Transverse colon (tissue), 4 donors: ENCODE measurements around the gene FNDC3B. TPM values are rescaled to one million over a fixed set of nuclear protein-coding genes. Genes with fewer than 3 reads are reported as not detected.

Experiments used
- DNase-seq: peaks from one replicate; pipeline ENCODE4 v3.0.0-alpha.2; 2019
- H3K27ac ChIP-seq, 4 donors: fragments of 200-600 bp; sonication (generic); 2 replicates each; pipeline ENCODE4 v1.5.1; 2016 to 2018; ENCODE audit warnings: inconsistent platforms in 4 of 4
- H3K27me3 ChIP-seq: fragments of 200-600 bp; sonication (generic); 2 replicates; pipeline ENCODE4 v1.5.1; 2017; ENCODE audit warnings: inconsistent platforms
- H3K36me3 ChIP-seq, 4 donors: fragments of 200-600 bp; sonication (generic); 2 replicates each; pipeline ENCODE4 v1.5.1; 2017 to 2019; ENCODE audit warnings: inconsistent platforms in 4 of 4
- H3K4me1 ChIP-seq, 4 donors: fragments of 200-600 bp; sonication (generic); 2 replicates each; pipeline ENCODE4 v1.5.1; 2017 to 2020; ENCODE audit warnings: inconsistent platforms in 4 of 4
- H3K4me3 ChIP-seq, 4 donors: fragments of 200-600 bp; sonication (generic); 1 replicate in 1 of 4; 2 replicates in 3 of 4; pipeline versions ENCODE4 v1.5.1 to v1.6.1; 2017 to 2019; ENCODE audit warnings: inconsistent platforms in 4 of 4
- H3K9me3 ChIP-seq, 2 donors: fragments of 200-600 bp; sonication (generic); 2 replicates each; pipeline ENCODE4 v1.5.1; 2017 to 2019; ENCODE audit warnings: inconsistent platforms in 2 of 2
- CTCF ChIP-seq, 5 experiments: fragments of 200-600 bp in 3 of 5; fragments of 450-650 bp in 2 of 5; sonication (generic) in 3 of 5; IDR thresholded peaks; 1 replicate in 2 of 5; 2 replicates in 3 of 5; pipeline ENCODE4 v1.5.1; 2016 to 2017; ENCODE audit warnings: antibody characterized with exemption in 5 of 5, inconsistent platforms in 3 of 5, mild to moderate bottlenecking in 2 of 5, moderate library complexity in 1 of 5
- EP300 ChIP-seq: sonication (generic); formaldehyde crosslinking; IDR thresholded peaks from one replicate; pipeline ENCODE4 v1.6.1; 2017; ENCODE audit warnings: antibody characterized with exemption, low read depth
- POLR2A ChIP-seq: fragments of 450-650 bp; IDR thresholded peaks from one replicate; pipeline ENCODE4 v1.6.1; 2016; ENCODE audit warnings: antibody characterized with exemption, mild to moderate bottlenecking, moderate library complexity
- POLR2AphosphoS5 ChIP-seq, 3 donors: sonication (generic); formaldehyde crosslinking; IDR thresholded peaks; one replicate each; pipeline ENCODE4 v1.6.1; 2016; ENCODE audit warnings: antibody characterized with exemption in 3 of 3
- WGBS, 2 donors: methylation state at CpG; one replicate each; pipeline ENCODE4 v1.1.5; 2018; ENCODE audit warnings: low coverage in 1 of 2; 5-methylcytosine and 5-hydroxymethylcytosine counted together
- in situ Hi-C, 4 donors: fragments of 200-750 bp; cut with MboI; loops; one replicate each; pipeline versions ENCODE4 v1.15.0 to v1.15.1; 2017; ENCODE audit warnings: low sequenced_read_pairs in 3 of 4, low pct_ligation_motif_present in 1 of 4, low pct_unique_long_range_greater_than_20kb in 1 of 4
- intact Hi-C: fragments of 100-400 bp; cut with DNase I; formaldehyde crosslinking; loops from one replicate; pipeline ENCODE4 v1.15.1; 2023; ENCODE audit warnings: low total_unique reads
- total RNA-seq, 4 donors: library from RNA; depleted of rRNA; stranded (reverse); fragments of >200 nt; gene quantifications; one replicate each; pipeline ENCODE4 v1.1.0, GENCODE V29; 2016

Gene FNDC3B
- total RNA-seq, 4 donors from 2014 or later, result 28.5 to 85.7 (median 44.5) TPM

GRCh38 chr3:172263781-172264486, 224.6 kb downstream of the FNDC3B start:
- no peak overlapping the region for H3K27ac ChIP-seq

GRCh38 chr3:172266103-172266502, 226.7 kb downstream of the FNDC3B start:
- H3K36me3 ChIP-seq, result peaks cover 0 to 4% (median 0%) of the 10 kb centered on the region in 4 donors
- H3K27me3 ChIP-seq, result no peaks in the 10 kb centered on the region
- TF ChIP-seq POLR2A, result no peak
- no peak for TF ChIP-seq EP300
- no peak for TF ChIP-seq POLR2AphosphoS5 (IDR thresholded peaks at IDR 0.05)
- TF ChIP-seq CTCF (IDR thresholded peaks at IDR 0.05), result no peak
- in situ Hi-C loops, result no loop called here
- intact Hi-C loops, result no loop called here
- H3K9me3 ChIP-seq, result no peaks in the 10 kb centered on the region
- H3K4me1 ChIP-seq, result peaks cover 0 to 11% (median 4%) of the 10 kb centered on the region in 4 donors
- H3K27ac ChIP-seq, result no peak overlapping the region
- H3K4me3 ChIP-seq, result no peak overlapping the region
- 93 to 100% methylated on average over 1 to 3 of the region's 3 CpGs for WGBS, 2 donors
- no peak for DNase-seq

More at GRCh38 chr3:172263781-172264486, 224.6 kb downstream of the FNDC3B start:
- Histone ChIP-seq H3K27me3 (no peaks in the 10 kb centered on the region), H3K4me1 (peaks cover 3 to 17% (median 7%) of the 10 kb centered on the region in 4 donors), H3K9me3 (no peaks in the 10 kb centered on the region), H3K4me3 (no peak overlapping the region), H3K36me3 (peaks cover 0 to 4% (median 0%) of the 10 kb centered on the region in 4 donors)
- TF ChIP-seq POLR2AphosphoS5 (IDR thresholded peaks at IDR 0.05), result no peak
- no peak for TF ChIP-seq POLR2A
- DNase-seq, result no peak
- in situ Hi-C loops, result no loop called here
- 92 to 94% methylated on average over 7 of the region's 7 CpGs for WGBS, 2 donors
- intact Hi-C loops, result no loop called here

- Histone ChIP-seq H3K27me3 (no peaks in the 10 kb centered on the region), H3K4me1 (peaks cover 0 to 8% (median 2%) of the 10 kb centered on the region in 4 donors), H3K9me3 (no peaks in the 10 kb centered on the region), H3K27ac (no peak overlapping the region), H3K4me3 (no peak overlapping the region), H3K36me3 (peaks cover 0 to 4% (median 0%) of the 10 kb centered on the region in 4 donors)
- intact Hi-C loops, result no loop called here
- TF ChIP-seq EP300 (no peak), POLR2A (no peak), POLR2AphosphoS5 (IDR thresholded peaks at IDR 0.05) (no peak), CTCF (IDR thresholded peaks at IDR 0.05) (no peak)
- 85 to 89% methylated on average over 3 of the region's 3 CpGs for WGBS, 2 donors
- DNase-seq, result no peak
- in situ Hi-C loops, result no loop called here
Observed at GRCh38 chr3:172268425-172268824, 229.0 kb downstream of the FNDC3B start.

GRCh38 chr3:172268868-172269267, 229.5 kb downstream of the FNDC3B start:
- Histone ChIP-seq H3K9me3 (no peaks in the 10 kb centered on the region), H3K4me3 (no peak overlapping the region), H3K4me1 (peaks cover 0 to 12% (median 2%) of the 10 kb centered on the region in 4 donors), H3K27ac (no peak overlapping the region), H3K27me3 (no peaks in the 10 kb centered on the region), H3K36me3 (peaks cover 0 to 4% (median 0%) of the 10 kb centered on the region in 4 donors)
- intact Hi-C loops, result no loop called here
- no peak for DNase-seq
- TF ChIP-seq POLR2A (no peak), POLR2AphosphoS5 (IDR thresholded peaks at IDR 0.05) (no peak), EP300 (no peak), CTCF (IDR thresholded peaks at IDR 0.05) (no peak)
- 71 to 78% methylated on average over 2 of the region's 2 CpGs for WGBS, 2 donors
- in situ Hi-C loops, result no loop called here
